Purkinje cell (primary cell): Measurements from ENCODE around the gene ARAP3. TPM values are rescaled to one million over a fixed set of nuclear protein-coding genes. Genes with fewer than 3 reads are reported as not detected.

Source experiments
- polyA plus RNA-seq: library from polyadenylated mRNA; unstranded; fragments of >200 nt; fragmentation: Nextera tagmentation; gene quantifications from 2 replicates; pipeline ENCODE4 v1.2.1, GENCODE V29; 2014

The ARAP3 gene, protein sequence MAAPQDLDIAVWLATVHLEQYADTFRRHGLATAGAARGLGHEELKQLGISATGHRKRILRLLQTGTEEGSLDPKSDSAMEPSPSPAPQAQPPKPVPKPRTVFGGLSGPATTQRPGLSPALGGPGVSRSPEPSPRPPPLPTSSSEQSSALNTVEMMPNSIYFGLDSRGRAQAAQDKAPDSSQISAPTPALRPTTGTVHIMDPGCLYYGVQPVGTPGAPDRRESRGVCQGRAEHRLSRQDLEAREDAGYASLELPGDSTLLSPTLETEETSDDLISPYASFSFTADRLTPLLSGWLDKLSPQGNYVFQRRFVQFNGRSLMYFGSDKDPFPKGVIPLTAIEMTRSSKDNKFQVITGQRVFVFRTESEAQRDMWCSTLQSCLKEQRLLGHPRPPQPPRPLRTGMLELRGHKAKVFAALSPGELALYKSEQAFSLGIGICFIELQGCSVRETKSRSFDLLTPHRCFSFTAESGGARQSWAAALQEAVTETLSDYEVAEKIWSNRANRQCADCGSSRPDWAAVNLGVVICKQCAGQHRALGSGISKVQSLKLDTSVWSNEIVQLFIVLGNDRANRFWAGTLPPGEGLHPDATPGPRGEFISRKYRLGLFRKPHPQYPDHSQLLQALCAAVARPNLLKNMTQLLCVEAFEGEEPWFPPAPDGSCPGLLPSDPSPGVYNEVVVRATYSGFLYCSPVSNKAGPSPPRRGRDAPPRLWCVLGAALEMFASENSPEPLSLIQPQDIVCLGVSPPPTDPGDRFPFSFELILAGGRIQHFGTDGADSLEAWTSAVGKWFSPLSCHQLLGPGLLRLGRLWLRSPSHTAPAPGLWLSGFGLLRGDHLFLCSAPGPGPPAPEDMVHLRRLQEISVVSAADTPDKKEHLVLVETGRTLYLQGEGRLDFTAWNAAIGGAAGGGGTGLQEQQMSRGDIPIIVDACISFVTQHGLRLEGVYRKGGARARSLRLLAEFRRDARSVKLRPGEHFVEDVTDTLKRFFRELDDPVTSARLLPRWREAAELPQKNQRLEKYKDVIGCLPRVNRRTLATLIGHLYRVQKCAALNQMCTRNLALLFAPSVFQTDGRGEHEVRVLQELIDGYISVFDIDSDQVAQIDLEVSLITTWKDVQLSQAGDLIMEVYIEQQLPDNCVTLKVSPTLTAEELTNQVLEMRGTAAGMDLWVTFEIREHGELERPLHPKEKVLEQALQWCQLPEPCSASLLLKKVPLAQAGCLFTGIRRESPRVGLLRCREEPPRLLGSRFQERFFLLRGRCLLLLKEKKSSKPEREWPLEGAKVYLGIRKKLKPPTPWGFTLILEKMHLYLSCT (N-terminal part only)
- 0.55 and 0.83 TPM in 2 replicates for polyA plus RNA-seq

DNA sequence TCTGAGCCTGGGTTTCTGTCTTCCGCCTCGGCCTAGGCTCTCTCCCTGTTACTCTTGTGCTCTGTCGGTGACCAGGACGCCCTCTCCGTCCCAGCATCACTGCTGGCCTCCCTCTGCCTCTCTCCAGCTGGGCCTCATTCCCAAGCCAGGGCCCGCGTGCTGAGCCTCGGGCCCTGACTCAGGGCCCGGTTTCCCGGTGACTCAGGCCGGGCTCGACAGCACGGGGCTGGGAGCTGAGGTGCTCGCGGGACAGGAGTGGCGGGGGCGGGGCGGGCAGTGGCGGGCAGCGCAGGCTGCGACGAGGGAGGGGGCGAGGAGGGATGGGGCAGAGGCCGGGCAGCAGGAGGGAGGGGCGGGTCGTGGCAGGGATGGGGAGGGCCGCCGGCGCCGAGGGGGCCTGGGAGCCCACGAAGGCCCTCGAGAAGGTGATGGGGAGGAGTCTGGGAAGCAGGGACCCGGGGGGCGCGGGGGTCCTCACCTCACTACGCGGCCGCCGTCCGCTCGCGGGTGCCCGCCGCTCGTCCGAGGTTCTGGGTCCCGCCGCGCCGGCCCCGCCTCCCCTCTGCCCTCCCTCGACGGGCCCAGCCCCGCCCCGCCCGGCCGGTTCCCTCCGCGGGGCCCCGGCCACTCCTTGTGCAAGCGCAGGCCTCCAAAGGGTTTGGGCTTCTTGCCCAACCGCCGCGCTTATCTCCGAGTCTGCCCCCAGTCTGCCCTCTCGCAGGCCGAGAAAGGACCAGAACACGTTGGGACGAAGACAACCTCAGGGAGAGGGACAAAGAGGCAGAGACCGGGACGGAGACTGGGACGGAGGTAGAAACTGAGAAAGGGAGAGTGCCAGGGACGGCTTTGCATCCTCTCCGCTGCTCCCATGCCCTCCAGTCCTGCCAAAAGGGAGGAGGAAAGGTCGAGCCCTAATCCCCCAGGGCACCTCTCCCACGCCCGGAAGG is at the start of gene ARAP3:
Gene ARAP3 (minus strand): TSS at position 536 of the 947 bp plus-strand sequence. CDS start 1,744 bp downstream, outside the sequence.

DNA sequence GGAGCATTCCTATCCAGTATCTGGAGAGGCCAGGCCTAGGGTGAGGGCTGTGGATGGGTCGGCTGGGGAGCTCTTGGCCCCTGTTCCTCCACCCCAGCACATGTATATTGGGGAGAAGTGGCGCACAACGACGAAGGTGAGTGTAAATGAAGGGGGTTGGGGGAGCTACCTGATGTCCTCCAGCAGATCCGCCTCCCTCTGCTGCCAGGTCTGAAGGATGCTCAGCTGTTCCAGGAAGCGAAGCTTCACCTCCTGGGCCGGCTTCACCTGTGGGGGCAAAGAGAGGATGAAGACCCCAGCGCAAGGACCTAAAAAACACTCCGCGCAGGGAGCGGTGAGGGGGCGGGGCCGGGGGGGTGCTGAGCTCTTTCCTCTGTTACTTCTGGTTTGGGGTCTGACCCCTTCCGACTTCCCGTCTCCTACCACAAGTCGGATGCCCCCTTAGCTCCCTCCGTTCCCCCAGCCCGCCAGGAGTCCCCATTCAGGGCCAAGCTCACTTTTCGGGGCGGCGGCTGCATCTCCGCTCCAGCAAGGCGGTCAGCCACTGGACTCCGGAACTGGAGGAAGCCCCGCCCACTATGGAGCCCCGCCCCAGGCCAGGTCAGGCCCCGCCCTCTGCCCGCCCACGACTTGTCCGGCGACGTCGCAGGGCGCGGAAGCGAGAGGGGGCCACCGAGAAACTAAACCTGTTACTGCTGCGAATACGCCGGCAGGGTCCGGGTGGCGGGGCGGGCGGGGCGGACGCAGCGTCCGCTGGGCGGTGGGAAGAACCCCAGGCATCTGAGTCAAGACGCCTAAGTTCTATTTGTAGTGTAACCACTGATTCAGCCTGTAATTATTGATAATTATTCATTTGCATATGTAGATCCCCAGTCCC is 30.9 kb downstream of the ARAP3 start, which contains the start of gene FCHSD1:
Gene FCHSD1 (minus strand): TSS at position 568 of the 877 bp plus-strand sequence. CDS start 50 bp downstream, at position 518.

GRCh38 chr5:141636413-141637122 is 45.5 kb downstream of the ARAP3 start, which contains the start of the genes HDAC3 and RELL2:
Gene HDAC3 (minus strand): TSS chr5:141636849. CDS start chr5:141636790, 59 bp downstream.
Gene RELL2 (plus strand): TSS chr5:141636997. CDS start chr5:141638226, 1,229 bp downstream.

DNA sequence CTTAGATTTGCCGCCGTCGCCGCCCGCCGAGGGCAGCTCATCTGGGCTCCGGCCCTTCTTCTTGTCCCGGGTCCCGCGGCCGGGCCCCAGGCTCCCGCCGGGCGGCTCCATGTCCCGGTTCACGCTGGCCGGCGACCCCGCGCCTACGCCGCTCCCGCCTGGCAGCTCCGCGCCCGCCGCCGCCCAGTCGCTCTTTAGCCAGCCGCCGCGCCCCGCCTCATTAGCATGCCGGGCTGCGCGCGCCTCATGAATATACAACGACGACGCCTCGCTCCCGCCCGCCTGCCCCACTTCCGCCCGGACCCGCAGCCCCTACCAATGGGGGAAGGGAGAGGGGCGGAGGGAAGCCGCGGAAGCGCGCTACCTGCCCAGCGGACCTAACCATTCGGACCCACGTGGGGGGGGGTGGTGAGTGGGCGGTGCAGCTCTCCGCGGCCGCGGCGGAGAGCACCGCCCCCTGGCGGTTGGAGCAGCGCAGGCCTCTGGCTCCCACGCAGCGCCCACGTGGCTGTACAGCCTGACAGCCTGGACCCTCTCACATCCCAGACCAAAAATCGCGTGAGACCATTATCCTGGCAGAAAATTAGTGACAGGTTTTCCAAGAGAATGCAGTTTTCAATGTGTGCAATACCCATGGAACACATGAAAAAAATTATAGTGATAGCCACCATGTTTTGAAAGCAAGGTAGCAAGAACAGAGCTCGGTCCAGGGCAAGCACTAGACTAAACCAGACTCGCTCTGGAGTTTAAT is 63.1 kb downstream of the ARAP3 start, which contains the start of gene DIAPH1:
Gene DIAPH1 (minus strand): TSS at position 197 of the 751 bp plus-strand sequence. CDS start 86 bp downstream, at position 111.

Other genes starting within 250 kb of the ARAP3 start
- 51.6 and 70.9 TPM in 2 replicates for gene PCDHGC3, start 206.3 kb downstream of the ARAP3 start, polyA plus RNA-seq
- 0.22 and 4.5 TPM in 2 replicates for gene PCDHGC4, start 197.2 kb downstream of the ARAP3 start, polyA plus RNA-seq
- 0.34 and 2.0 TPM in 2 replicates for gene PCDHGC5, start 193.1 kb downstream of the ARAP3 start, polyA plus RNA-seq
- gene DIAPH1, start 63.2 kb downstream of the ARAP3 start, polyA plus RNA-seq = 2.2 and 2.4 TPM in 2 replicates
- 40.0 and 47.2 TPM in 2 replicates for gene HDAC3, start 45.4 kb downstream of the ARAP3 start, polyA plus RNA-seq
- gene RELL2, start 45.2 kb downstream of the ARAP3 start, polyA plus RNA-seq = 5.9 and 8.8 TPM in 2 replicates
- 0.65 and 1.5 TPM in 2 replicates for gene FCHSD1, start 30.8 kb downstream of the ARAP3 start, polyA plus RNA-seq
- gene PCDH1, start 196.2 kb upstream of the ARAP3 start, polyA plus RNA-seq = 0.30 TPM in 1 of 2 replicates, not detected in the other
- 4.0 and 17.1 TPM in 2 replicates for gene DELE1, start 241.6 kb upstream of the ARAP3 start, polyA plus RNA-seq